ENCODE results near the gene JAG1.

GRCh38 chr20:10659651-10660601 lies 13.9 kb downstream of the JAG1 start:
- TF ChIP-seq CTCF (IDR thresholded peaks at IDR 0.05) (no peak), POLR2A (IDR thresholded peaks at IDR 0.05) (no peak)

All from testis (tissue), 2 donors.